Measurements from ENCODE around the gene SPATC1L. TPM values are rescaled to one million over a fixed set of nuclear protein-coding genes. Genes with fewer than 3 reads are reported as not detected.

The SPATC1L gene
- total RNA-seq, 2 donors from 2014 or later = 8.4 to 10.9 TPM

DNA sequence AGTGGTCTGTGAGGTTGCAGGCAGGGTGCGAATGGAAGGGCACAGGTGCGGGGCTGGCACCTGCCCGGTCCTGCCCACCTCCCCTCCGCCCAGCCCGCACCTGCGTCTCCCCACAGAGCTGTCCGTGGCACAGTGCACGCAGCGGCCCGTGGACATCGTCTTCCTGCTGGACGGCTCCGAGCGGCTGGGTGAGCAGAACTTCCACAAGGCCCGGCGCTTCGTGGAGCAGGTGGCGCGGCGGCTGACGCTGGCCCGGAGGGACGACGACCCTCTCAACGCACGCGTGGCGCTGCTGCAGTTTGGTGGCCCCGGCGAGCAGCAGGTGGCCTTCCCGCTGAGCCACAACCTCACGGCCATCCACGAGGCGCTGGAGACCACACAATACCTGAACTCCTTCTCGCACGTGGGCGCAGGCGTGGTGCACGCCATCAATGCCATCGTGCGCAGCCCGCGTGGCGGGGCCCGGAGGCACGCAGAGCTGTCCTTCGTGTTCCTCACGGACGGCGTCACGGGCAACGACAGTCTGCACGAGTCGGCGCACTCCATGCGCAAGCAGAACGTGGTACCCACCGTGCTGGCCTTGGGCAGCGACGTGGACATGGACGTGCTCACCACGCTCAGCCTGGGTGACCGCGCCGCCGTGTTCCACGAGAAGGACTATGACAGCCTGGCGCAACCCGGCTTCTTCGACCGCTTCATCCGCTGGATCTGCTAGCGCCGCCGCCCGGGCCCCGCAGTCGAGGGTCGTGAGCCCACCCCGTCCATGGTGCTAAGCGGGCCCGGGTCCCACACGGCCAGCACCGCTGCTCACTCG lies 52.2 kb downstream of the SPATC1L start:
- intact Hi-C loops (cut with DNase I) = no loop called here
- no peak for DNase-seq (ENCODE audit: low spot score)

DNA sequence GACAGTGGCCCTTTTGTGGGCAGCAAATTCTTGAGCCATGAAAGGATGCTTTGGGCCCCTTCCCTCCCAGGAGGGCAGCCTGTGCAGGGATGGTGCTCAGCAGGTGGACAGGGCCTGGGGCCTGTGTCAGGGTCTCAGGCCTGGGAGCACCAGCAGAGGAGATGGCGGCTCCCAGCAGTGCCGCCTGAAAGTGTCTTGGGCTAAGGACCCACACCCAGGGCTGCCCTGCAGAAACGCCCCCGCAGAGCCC lies 52.7 kb downstream of the SPATC1L start:
- intact Hi-C loops (cut with DNase I) = no loop called here
- DNase-seq (ENCODE audit: low spot score) = no peak

DNA sequence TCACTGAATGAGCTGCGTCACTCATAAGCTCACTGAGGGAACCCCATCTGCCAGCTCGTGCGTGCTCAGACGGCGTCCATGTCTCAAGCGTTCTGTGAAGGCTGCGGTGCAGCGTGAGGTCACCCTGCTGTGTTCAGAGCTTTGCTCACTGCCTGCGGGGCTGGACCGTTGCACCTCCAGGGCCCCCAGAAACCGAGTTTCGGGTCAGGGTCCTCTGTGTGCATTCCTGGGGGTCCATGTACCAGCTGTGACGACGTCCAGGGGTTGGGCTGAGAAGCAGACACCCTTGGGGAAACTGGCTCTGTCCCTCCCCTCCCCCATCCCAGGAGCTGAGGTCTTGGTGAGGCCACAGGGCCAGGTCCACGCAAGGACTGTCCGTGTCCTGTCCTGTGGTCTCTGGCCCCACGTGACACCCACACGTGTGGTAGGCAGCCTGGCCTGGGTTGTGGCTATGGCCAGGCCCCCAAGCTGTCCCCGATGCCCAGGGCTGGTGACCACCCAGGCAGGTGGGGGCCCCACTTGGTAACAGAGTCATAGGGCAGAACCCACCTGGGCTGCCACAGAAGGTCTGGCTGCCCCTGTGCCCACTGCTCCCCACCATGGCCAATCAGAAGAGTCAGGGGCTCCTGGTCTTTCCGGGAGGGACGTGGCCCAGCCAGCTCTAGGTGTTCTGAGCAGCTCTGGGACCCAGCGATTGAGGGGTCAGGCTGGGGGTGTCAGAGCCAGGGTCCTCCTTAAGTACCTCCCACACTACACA lies 53.2 kb downstream of the SPATC1L start:
- intact Hi-C loops (cut with DNase I) = no loop called here
- peak; percentile 81 for DNase-seq (ENCODE audit: low spot score)

DNA sequence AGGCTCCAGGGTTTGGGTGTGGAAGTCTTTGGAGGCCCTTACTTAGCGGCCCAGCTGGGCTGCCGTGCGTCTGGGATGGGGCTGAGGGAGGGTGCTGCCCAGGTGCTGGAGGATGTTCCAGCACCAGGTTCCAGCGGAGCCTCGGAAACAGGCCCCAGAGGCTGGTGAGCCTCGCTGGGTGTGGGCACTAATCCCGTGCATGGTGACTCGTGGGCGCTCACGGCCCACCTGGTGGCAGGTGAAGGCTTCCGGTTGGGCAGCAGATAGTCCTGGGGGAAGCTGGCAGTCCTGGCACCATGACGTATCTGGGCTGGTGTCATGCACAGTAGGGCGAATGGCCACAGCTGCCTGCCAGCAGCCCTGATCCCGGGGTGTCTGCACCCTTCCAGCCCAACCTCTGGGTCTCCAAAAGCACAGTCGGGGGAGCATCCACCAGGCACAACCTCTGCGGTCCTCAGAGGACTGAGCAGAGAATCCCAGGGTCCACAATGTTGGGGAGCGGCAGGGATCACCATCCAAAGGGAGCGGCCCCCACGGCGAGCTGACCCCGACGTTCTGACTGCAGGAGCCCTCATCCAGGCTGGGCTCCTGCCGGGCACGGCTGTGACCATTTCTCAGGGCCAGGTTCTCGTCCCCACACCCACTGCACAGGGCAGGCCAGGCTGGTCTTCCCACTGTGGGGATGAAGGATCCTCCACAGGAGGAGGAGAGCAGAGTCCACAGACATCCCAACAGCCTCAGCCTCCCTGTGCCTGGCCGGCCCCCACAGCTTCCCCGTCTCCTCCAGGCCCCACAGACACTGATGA lies 54.2 kb downstream of the SPATC1L start:
- peak; percentile 73 for DNase-seq (ENCODE audit: low spot score)
- intact Hi-C loops (cut with DNase I) = no loop called here

DNA sequence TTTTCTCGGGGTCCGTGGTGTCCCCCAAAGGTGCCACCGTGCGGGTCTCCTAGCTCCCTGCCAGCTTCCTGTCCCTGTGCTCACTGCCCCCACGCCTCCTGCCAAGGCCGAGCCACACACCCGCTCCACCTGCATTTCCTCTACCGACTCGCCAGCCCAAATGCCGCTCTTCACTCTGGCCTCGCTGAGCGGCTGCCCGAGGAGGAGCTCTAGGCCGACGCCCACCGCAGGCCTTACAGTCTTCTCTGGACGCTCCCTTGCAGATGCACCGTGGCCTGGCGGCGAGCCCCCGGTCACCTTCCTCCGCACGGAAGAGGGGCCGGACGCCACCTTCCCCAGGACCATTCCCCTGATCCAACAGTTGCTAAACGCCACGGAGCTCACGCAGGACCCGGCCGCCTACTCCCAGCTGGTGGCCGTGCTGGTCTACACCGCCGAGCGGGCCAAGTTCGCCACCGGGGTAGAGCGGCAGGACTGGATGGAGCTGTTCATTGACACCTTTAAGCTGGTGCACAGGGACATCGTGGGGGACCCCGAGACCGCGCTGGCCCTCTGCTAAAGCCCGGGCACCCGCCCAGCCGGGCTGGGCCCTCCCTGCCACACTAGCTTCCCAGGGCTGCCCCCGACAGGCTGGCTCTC lies 55.2 kb downstream of the SPATC1L start:
- intact Hi-C loops (cut with DNase I) = no loop called here
- peak; percentile 80 for DNase-seq (ENCODE audit: low spot score)

DNA sequence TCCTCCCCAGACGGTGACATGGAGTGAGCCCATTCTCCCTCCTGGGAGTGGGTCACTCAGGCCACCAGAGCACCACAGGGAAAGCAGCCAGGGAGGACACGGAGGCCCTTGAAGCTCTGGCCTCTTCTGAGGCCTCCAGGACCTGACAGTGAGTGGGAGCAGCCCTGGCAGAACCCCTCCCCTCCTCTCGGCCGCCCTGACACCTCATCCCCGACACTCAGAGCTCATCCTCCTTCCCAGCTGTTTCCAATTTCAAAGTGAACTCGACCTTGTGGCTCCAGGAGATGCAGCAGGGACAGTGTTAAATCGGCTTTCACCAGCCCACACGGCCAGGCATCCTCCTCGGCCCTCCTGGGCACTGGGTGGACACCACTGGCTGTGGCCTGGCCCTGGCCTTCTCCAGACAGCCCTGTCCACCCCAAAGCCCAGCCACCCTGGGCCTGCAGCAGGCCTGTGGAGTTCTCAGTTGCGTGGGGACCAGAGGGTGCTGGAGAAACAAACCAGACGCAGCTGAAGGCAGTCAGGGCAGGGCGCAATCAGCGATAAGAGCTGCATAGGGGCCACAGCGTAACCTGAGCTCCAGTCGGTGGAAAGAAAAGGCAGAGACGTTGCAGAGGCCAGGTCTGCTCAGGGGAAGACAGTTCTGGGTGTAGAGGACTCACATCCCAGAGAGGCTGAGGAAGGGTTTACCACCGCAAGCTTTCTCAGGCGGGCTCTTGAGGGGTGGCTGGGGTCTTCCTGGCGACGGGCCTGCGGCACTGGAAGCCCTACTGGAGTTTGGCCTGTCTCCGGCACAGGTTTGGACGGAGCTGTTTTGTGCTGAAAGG lies 55.9 kb downstream of the SPATC1L start:
- intact Hi-C loops (cut with DNase I) = no loop called here
- peak; percentile 73 for DNase-seq (ENCODE audit: low spot score)

DNA sequence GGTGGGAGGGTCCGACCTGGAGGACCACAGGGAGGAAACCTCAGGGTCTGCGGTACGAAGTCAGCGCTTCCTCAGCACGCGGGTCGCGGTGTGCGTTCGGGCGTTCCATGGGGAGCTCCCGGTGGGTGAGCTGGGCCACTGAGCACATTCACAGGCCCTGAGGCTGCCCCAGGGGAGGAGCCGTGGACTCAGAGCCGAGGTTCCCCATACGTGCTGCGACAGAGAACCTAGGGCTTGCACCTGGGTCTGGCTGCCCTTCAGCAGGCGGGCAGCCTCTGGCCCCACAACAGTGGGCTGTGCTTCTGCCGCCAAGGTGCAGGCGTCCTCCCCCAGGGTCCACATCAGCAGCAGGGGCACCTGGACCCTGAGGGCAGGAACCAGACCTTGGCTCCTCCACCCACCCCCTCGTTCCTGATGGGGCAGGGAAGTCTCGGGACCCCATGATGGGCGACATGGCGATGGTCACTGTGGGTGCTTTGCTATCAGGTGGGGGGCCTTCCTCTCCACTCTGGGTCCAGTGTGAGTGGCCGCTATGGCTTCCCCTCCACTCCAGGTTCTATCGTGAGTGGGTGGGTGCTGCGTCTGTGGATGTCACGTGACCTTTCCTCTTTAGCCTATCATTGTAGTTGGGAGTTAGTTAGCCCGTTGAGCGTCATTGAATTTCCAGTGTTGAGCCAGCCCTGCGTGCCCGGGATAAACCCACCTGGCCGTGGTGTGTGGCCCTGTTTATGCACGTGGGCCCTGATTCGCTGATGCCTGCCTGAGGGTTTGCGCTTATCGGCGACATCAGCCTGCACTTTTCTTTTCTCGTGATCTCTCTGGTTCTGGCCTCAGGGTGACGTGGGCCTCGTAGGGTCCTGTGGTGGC lies 56.8 kb downstream of the SPATC1L start:
- intact Hi-C loops (cut with DNase I) = no loop called here
- peak; percentile 81 for DNase-seq (ENCODE audit: low spot score)

DNA sequence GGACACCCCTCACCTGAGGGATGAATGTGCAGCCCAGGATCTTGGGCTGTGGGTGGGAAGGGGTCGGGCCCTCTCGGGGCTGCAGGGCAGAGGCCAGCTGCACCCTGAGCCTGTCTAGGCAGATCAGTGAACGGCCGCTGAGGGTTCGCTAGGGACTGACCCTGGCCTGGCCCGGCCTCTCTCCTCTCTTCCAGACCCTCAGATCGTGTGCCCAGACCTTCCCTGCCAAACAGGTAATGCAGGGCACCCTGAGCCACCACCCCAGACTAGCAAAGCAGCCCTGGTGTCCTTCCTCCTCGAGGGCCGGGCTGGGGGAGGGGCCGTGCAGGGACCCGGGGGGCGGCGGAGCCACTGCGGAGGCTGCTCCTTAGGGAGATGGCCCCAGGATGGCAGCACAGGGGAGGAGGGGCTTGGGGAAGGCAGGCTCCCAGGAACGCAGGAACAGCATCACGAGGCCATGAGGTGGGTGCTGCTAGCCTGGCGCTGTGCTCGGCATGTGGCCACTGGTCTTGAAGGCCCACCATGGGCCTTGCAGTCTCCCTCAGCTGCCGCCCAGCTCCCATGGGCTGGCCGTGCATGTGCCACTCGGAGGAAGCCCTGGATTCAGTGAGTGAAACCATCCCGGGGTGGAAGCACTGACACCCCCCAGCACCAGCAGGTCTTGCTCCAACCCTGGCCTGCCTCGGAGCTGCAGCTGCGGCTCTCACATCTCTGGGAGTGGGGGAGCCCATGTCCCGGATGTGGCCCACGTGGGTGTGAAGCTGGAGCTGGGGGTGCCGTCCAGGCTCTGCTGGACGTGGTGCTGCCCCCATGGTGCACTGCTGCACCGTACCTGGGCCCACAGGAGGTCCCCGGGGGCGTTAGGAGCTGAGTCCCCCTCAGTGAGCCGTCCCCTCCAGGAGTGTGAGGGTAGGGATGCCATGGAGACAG lies 57.7 kb downstream of the SPATC1L start:
- peak; percentile 75 for DNase-seq (ENCODE audit: low spot score)
- intact Hi-C loops (cut with DNase I) = no loop called here

DNA sequence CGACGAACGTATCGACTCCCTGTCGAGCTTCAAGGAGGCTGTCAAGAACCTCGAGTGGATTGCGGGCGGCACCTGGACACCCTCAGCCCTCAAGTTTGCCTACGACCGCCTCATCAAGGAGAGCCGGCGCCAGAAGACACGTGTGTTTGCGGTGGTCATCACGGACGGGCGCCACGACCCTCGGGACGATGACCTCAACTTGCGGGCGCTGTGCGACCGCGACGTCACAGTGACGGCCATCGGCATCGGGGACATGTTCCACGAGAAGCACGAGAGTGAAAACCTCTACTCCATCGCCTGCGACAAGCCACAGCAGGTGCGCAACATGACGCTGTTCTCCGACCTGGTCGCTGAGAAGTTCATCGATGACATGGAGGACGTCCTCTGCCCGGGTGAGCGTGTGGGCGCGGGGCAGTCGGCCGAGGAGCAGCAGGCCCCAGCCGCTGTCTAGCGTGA lies 58.4 kb downstream of the SPATC1L start:
- intact Hi-C loops (cut with DNase I) = no loop called here
- peak; percentile 82 for DNase-seq (ENCODE audit: low spot score)

DNA sequence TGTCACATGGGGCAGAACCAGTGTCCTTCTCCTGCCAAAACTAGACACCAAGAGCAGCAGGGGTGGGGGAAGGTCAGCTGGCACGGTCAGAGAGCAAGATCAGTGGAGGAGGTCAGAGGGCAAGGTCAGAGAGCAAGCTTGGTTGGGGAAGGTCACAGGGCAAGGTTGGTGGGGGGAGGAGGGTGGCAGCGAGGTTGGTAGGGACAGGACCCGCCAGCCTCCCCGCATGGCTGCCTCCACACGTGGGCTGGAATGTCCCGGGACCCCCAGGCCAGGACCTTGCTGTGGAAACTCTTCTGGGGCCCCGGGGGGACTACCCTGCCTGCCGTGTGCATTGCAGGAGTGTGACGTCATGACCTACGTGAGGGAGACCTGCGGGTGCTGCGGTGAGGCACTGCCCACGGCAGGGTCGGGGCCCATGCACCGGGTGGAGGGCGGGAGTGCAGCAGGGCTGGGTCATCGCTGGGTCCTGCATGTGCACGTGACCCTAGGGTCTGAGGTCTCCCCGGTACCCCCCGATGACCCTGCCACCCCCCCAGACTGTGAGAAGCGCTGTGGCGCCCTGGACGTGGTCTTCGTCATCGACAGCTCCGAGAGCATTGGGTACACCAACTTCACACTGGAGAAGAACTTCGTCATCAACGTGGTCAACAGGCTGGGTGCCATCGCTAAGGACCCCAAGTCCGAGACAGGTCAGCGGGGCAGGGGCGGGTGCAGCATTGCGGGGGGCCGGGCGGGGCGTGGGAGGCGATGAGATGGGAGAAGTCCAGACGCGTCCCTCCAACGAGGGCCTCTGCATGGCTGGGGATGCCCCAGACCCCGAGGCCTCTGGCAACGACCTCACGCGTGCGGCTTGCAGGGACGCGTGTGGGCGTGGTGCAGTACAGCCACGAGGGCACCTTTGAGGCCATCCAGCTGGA lies 59.1 kb downstream of the SPATC1L start:
- peak; percentile 72 for DNase-seq (ENCODE audit: low spot score)
- intact Hi-C loops (cut with DNase I) = no loop called here

DNA sequence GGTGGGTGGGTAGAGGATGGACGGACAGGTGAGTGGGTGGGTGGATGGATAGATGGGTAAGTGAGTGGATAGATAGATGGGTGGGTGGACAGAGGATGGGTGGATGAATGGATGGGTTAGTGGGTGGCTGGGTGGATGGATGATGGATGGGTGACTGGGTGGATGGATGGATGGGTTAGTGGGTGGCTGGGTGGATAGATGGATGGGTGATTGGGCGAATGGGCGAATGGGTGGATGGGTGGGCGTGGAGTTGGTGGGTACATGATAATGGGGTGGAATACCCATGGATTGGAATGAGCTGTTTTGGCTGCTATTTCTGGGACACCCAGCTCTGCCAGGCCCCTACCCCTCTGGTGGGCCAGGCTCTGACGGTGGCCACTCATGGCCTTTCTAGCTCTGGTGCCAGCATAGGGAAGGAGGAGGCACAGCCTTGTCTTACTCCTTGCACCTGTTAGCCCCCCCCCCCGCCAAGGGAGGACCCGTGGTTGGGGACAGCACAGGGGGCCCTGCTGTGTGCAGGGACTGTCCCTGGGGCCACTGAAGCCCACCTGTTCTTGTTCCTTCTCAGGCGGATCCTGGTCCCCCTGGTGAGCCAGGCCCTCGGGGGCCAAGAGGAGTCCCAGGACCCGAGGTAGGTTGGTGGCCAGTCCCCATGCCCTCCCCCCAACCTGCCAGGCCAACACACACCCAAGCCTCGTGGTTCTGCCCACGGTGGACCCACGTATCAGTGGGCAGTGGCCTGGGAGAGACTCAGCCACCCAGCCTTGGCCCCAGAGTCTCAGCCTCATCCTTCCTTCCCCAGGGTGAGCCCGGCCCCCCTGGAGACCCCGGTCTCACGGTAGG lies 60.0 kb downstream of the SPATC1L start:
- DNase-seq (ENCODE audit: low spot score) = peak; percentile 71
- intact Hi-C loops (cut with DNase I) = no loop called here

DNA sequence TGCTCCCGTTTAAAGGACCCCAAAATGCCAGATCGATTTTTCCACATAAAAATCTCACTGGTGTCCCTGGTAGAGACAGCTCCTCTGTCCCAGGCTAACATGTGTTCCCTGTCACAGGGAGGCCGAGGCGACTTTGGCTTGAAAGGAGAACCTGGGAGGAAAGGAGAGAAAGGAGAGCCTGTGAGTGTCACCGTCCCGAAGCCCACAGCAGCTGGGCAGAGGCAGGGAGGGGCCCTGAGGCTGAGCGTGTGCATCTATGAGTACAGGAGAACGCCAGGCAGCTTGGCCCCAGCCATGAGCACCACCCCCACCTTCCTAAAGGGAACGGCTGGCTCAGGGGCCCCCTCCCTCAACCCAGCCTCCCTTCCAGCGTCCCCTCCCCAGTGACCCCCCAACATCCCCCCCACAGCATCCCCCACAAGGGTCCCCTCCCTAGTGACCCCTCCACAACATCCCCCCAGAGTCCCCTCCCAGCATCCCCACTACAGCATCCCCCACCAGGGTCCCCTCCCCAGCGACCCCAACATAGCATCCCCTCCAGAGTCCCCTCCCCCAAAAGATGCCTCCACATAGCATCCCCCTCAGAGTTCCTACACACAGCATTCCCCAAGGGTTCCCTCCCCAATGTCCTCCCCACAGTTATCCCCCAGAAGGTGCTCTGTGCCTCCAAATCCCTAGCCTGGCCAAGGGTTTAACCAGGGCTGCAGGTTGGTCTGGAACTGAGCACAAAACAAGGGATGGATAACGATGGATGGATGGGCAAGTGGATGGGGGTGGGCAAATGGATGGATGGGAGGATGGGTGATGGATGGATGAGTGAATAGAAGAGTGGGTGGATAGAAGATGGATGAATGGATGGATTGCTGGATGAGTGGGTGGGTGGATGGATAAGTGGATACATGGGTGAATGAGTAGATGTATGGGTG lies 61.2 kb downstream of the SPATC1L start:
- intact Hi-C loops (cut with DNase I) = no loop called here
- peak; percentile 69 for DNase-seq (ENCODE audit: low spot score)

DNA sequence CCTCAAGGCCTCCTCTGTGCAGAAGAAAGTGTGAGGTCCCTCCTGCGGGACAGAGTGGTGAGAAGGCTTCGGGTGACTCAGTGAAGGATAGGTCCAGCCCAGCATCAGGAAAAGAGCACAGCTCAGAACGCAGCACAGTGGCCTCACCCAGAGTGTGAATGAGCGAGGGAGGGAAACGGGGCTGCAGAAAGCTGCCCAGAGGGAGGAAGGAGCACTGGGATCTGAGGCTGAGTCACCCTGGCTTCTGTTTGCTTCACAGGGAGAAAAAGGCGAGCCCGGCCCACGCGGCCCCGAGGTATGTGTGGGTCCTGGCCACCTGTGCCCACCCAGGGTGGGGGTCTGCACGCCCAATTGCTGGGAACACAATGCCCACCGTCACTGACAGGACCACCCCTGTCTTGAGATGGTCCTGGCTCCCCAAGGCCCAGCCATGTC lies 62.0 kb downstream of the SPATC1L start:
- peak; percentile 74 for DNase-seq (ENCODE audit: low spot score)
- intact Hi-C loops (cut with DNase I) = no loop called here
